OCI-M2 (cell line): ENCODE data around the gene TRAM1L1.

Experiments used
- DNase-seq: peaks from one replicate; lab custom pipeline; 2025; ENCODE audit not compliant: unreplicated experiment; lab: John Stamatoyannopoulos, UW

TRAM1L1 gene

GRCh38 chr4:117084866-117085701, at the start of gene TRAM1L1:
Gene TRAM1L1, minus strand, starts transcription at chr4:117085576. Its CDS starts 183 bp downstream, at chr4:117085393.
- DNase-seq: no peak

GRCh38 chr4:117134386-117134785, 49.0 kb upstream of the TRAM1L1 start:
- DNase-seq: no peak

GRCh38 chr4:117096886-117097285, 11.5 kb upstream of the TRAM1L1 start:
- no peak for DNase-seq

- no peak for DNase-seq
Measured at GRCh38 chr4:117096462-117096861, 11.1 kb upstream of the TRAM1L1 start.

- no peak for DNase-seq
Measured at GRCh38 chr4:117093571-117093970, 8.2 kb upstream of the TRAM1L1 start.

- no peak for DNase-seq
Measured at GRCh38 chr4:117077760-117078159, 7.6 kb downstream of the TRAM1L1 start.

GRCh38 chr4:117068120-117068519, 17.3 kb downstream of the TRAM1L1 start:
- no peak for DNase-seq

- no peak for DNase-seq
Measured at GRCh38 chr4:117063961-117064696, 21.2 kb downstream of the TRAM1L1 start.

- no peak for DNase-seq
Measured at GRCh38 chr4:117042962-117043361, 42.4 kb downstream of the TRAM1L1 start.
